OCI-LY1 (cell line): ENCODE data around the gene CXCR3.

Experiments
- H2AFZ ChIP-seq: fragments of 200-600 bp; sonication (generic), shearing (Covaris generic); 2 replicates; pipeline ENCODE4 v1.6.0; 2014; ENCODE audit warnings: antibody characterized with exemption, mild to moderate bottlenecking, low read length
- H3F3A ChIP-seq: fragments of 200-600 bp; sonication (generic), shearing (Covaris generic); 2 replicates; pipeline ENCODE4 v1.6.0; 2014; ENCODE audit warnings: mild to moderate bottlenecking, antibody characterized with exemption, low read length, moderate library complexity; ENCODE audit not compliant: insufficient read depth
- H3K27ac ChIP-seq: fragments of 200-600 bp; sonication (generic); 2 replicates; pipeline ENCODE4 v1.5.1; 2014; ENCODE audit warnings: low read length, mixed run types, mild to moderate bottlenecking, low read depth; ENCODE audit not compliant: poor library complexity, severe bottlenecking
- H3K27me3 ChIP-seq: fragments of 200-600 bp; sonication (generic); 2 replicates; pipeline ENCODE4 v1.6.0; 2014; ENCODE audit warnings: antibody characterized with exemption, mild to moderate bottlenecking, low read length, moderate library complexity; ENCODE audit not compliant: insufficient read depth
- H3K36me3 ChIP-seq: fragments of 200-600 bp; sonication (generic); 2 replicates; pipeline ENCODE4 v1.6.1; 2014; ENCODE audit warnings: mild to moderate bottlenecking, antibody characterized with exemption, low read length, moderate library complexity, mixed read lengths; ENCODE audit not compliant: insufficient read depth
- H3K4me1 ChIP-seq: fragments of 200-600 bp; sonication (generic); 2 replicates; pipeline ENCODE4 v1.5.1; 2014; ENCODE audit warnings: mild to moderate bottlenecking, low read length, moderate library complexity; ENCODE audit not compliant: insufficient read depth, severe bottlenecking
- H3K4me2 ChIP-seq: fragments of 200-600 bp; sonication (generic), shearing (Covaris generic); 2 replicates; pipeline ENCODE4 v1.6.1; 2014; ENCODE audit warnings: low read length
- H3K4me3 ChIP-seq: fragments of 200-600 bp; sonication (generic); 2 replicates; pipeline ENCODE4 v1.5.1; 2014; ENCODE audit warnings: low read length, low read depth, mild to moderate bottlenecking, mixed read lengths; ENCODE audit not compliant: poor library complexity, severe bottlenecking
- H3K79me2 ChIP-seq: fragments of 200-600 bp; shearing (Covaris generic); 2 replicates; pipeline ENCODE4 v1.6.1; 2016; ENCODE audit warnings: mixed run types, low read length, mixed read lengths; ENCODE audit not compliant: insufficient read depth
- H3K9ac ChIP-seq: fragments of 200-600 bp; sonication (generic), shearing (Covaris generic); 2 replicates; pipeline ENCODE4 v1.6.1; 2014; ENCODE audit warnings: mild to moderate bottlenecking, low read length, mixed read lengths
- H3K9me2 ChIP-seq: fragments of 200-600 bp; sonication (generic), shearing (Covaris generic); 2 replicates; pipeline ENCODE4 v1.6.1; 2014; ENCODE audit warnings: low read depth, mild to moderate bottlenecking, low read length, mixed read lengths
- H3K9me3 ChIP-seq: fragments of 200-600 bp; shearing (Covaris generic); 2 replicates; pipeline ENCODE4 v1.6.1; 2014; ENCODE audit warnings: low read length, mixed read lengths
- H4K20me1 ChIP-seq: fragments of 200-600 bp; sonication (generic), shearing (Covaris generic); 2 replicates; pipeline ENCODE4 v1.6.0; 2016; ENCODE audit warnings: mild to moderate bottlenecking, low read length; ENCODE audit not compliant: insufficient read depth
- CTCF ChIP-seq: fragments of 200-600 bp; sonication (generic), shearing (Covaris generic); IDR thresholded peaks from 2 replicates; pipeline ENCODE4 v1.5.1; 2017; ENCODE audit warnings: mild to moderate bottlenecking, antibody characterized with exemption, low read length, moderate library complexity, mixed read lengths
- EZH2 ChIP-seq: fragments of 200-600 bp; sonication (generic), shearing (Covaris generic); IDR thresholded peaks from 2 replicates; pipeline ENCODE4 v1.8.0; 2017; ENCODE audit warnings: borderline replicate concordance, mixed run types, mild to moderate bottlenecking, antibody characterized with exemption, low read length, moderate library complexity, mixed read lengths

Gene CXCR3

GRCh38 chrX:71634366-71634765 lies 16.1 kb upstream of the CXCR3 start:
- Histone ChIP-seq H3K4me2 (no peak overlapping the region), H4K20me1 (no peaks in the 10 kb centered on the region), H3K9me2 (no peaks in the 10 kb centered on the region), H3K27ac (no peak overlapping the region), H3K9me3 (no peaks in the 10 kb centered on the region), H2AFZ (no peak overlapping the region), H3K9ac (no peak overlapping the region), H3K79me2 (no peaks in the 10 kb centered on the region), H3K27me3 (no peaks in the 10 kb centered on the region), H3F3A (no peaks in the 10 kb centered on the region), H3K36me3 (no peaks in the 10 kb centered on the region), H3K4me1 (peaks cover 26% of the 10 kb centered on the region), H3K4me3 (no peak overlapping the region)
- TF ChIP-seq EZH2 (no peak), CTCF (no peak)

GRCh38 chrX:71632923-71633657 lies 14.8 kb upstream of the CXCR3 start:
- no peaks in the 10 kb centered on the region for H3K79me2 ChIP-seq
- no peaks in the 10 kb centered on the region for H3K9me3 ChIP-seq
- H3K9ac ChIP-seq, result no peak overlapping the region
- no peaks in the 10 kb centered on the region for H3K36me3 ChIP-seq
- H3K4me3 ChIP-seq, result no peak overlapping the region
- no peak overlapping the region for H2AFZ ChIP-seq
- no peaks in the 10 kb centered on the region for H3F3A ChIP-seq
- H3K9me2 ChIP-seq, result no peaks in the 10 kb centered on the region
- no peak overlapping the region for H3K27ac ChIP-seq
- no peaks in the 10 kb centered on the region for H4K20me1 ChIP-seq
- H3K4me1 ChIP-seq, result peaks cover 24% of the 10 kb centered on the region
- no peak overlapping the region for H3K4me2 ChIP-seq
- H3K27me3 ChIP-seq, result no peaks in the 10 kb centered on the region
- no peak for TF ChIP-seq CTCF
- no peak for TF ChIP-seq EZH2

- Histone ChIP-seq H4K20me1 (no peaks in the 10 kb centered on the region), H3K9ac (no peak overlapping the region), H3K9me2 (no peaks in the 10 kb centered on the region), H3K4me2 (no peak overlapping the region), H3K4me1 (peaks cover 6% of the 10 kb centered on the region), H3K27ac (no peak overlapping the region), H3K9me3 (no peaks in the 10 kb centered on the region), H2AFZ (no peak overlapping the region), H3F3A (no peaks in the 10 kb centered on the region), H3K79me2 (no peaks in the 10 kb centered on the region), H3K36me3 (no peaks in the 10 kb centered on the region), H3K4me3 (no peak overlapping the region), H3K27me3 (no peaks in the 10 kb centered on the region)
- TF ChIP-seq EZH2, result no peak
- TF ChIP-seq CTCF, result no peak
These were observed 11.2 kb upstream of the CXCR3 start for GRCh38 chrX:71629467-71629866.
